ENCODE measurements around the gene KDM4B. TPM values are rescaled to one million over a fixed set of nuclear protein-coding genes. Genes with fewer than 3 reads are reported as not detected.
"Not testable (repeated sequence)": the region's sequence is repeated elsewhere in the genome, so short reads cannot be mapped to it uniquely, and the experiment has no call there.

Gene KDM4B
- total RNA-seq (10 to 100 TPM; 44.0 to 50.1 TPM), polyA plus RNA-seq (10 to 100 TPM; 14.3 to 18.7 (median 14.7) TPM), total RNA-seq (35.7 to 153 (median 78.8) reads per million in 6 experiments)

GRCh38 chr19:4968462-4969291 is at the start of gene KDM4B:
Gene KDM4B, plus strand, starts transcription at chr19:4969113. Its CDS starts 63,778 bp downstream, at chr19:5032891.
- ATAC-seq (peak; percentile 93 to 94), DNase-seq (peak; percentile 94 to 100 (median 99))
- POLR2A ChIA-PET = interaction anchor here (0.5 to 2.7 kb wide), 19 partner anchors 9 to 1231 kb away, joined by 3 to 63 read pairs (median 4); partner anchors contain the start of genes FEM1A, MRPL54, PLIN3 and SAFB
- H3K4me1 Mint-ChIP-seq = peaks cover 25 to 43% (median 35%) of the 10 kb centered on the region in 4 donors
- peak within 1 kb of the TSS; percentile 83 to 97 (median 92) for H3K4me3 Mint-ChIP-seq
- H3K36me3 Mint-ChIP-seq = no peaks in the 10 kb centered on the region
- H3K27me3 Mint-ChIP-seq = no peaks in the 10 kb centered on the region
- no peaks in the 10 kb centered on the region for H3K9me3 Mint-ChIP-seq
- peak within 1 kb of the TSS; percentile 81 to 96 (median 94) for H3K27ac Mint-ChIP-seq

- DNase-seq (no peak), ATAC-seq (no peak)
- no peaks in the 10 kb centered on the region for H3K36me3 Mint-ChIP-seq
- H3K27me3 Mint-ChIP-seq = no peaks in the 10 kb centered on the region
- H3K27ac Mint-ChIP-seq = peak overlapping the region in 2 of 10 donors; percentile 8 to 15
- POLR2A ChIA-PET = no interaction called here
- no peaks in the 10 kb centered on the region for H3K9me3 Mint-ChIP-seq
- no peak overlapping the region for H3K4me3 Mint-ChIP-seq
- H3K4me1 Mint-ChIP-seq = peaks cover 0 to 1% (median under 1%) of the 10 kb centered on the region in 4 donors
Measured at GRCh38 chr19:4922530-4923275, 46.2 kb upstream of the KDM4B start.

GRCh38 chr19:4923276-4923747 is 45.6 kb upstream of the KDM4B start:
- H3K27me3 Mint-ChIP-seq = no peaks in the 10 kb centered on the region
- POLR2A ChIA-PET = no interaction called here
- no peaks in the 10 kb centered on the region for H3K9me3 Mint-ChIP-seq

GRCh38 chr19:4929186-4929585 is 39.7 kb upstream of the KDM4B start:
- DNase-seq (no peak), ATAC-seq (no peak)
- H3K4me3 Mint-ChIP-seq = no peak overlapping the region
- H3K4me1 Mint-ChIP-seq = no peaks in the 10 kb centered on the region
- no peaks in the 10 kb centered on the region for H3K36me3 Mint-ChIP-seq
- POLR2A ChIA-PET = interaction anchor here (1.1 to 1.5 kb wide), 2 partner anchors 13 to 18 kb away, joined by 3 to 6 read pairs; no protein-coding TSS in a partner anchor
- H3K27me3 Mint-ChIP-seq = no peaks in the 10 kb centered on the region
- H3K27ac Mint-ChIP-seq = no peak overlapping the region
- H3K9me3 Mint-ChIP-seq = no peaks in the 10 kb centered on the region

More at GRCh38 chr19:4923276-4923747, 45.6 kb upstream of the KDM4B start:
- ATAC-seq (no peak), DNase-seq (no peak)
- Mint-ChIP-seq H3K4me1 (peaks cover 0 to 1% (median 0%) of the 10 kb centered on the region in 4 donors), H3K4me3 (no peak overlapping the region), H3K27ac (no peak overlapping the region), H3K36me3 (no peaks in the 10 kb centered on the region)

GRCh38 chr19:4930664-4931063 is 38.2 kb upstream of the KDM4B start:
- H3K4me1 Mint-ChIP-seq = peaks cover 0 to 1% (median 0%) of the 10 kb centered on the region in 4 donors
- no peak for DNase-seq
- POLR2A ChIA-PET = no interaction called here
- H3K9me3 Mint-ChIP-seq = no peaks in the 10 kb centered on the region
- ATAC-seq = no peak
- H3K4me3 Mint-ChIP-seq = no peak overlapping the region
- H3K27me3 Mint-ChIP-seq = no peaks in the 10 kb centered on the region
- H3K27ac Mint-ChIP-seq = no peak overlapping the region
- H3K36me3 Mint-ChIP-seq = no peaks in the 10 kb centered on the region

- POLR2A ChIA-PET = no interaction called here
- H3K27me3 Mint-ChIP-seq = no peaks in the 10 kb centered on the region
- no peaks in the 10 kb centered on the region for H3K9me3 Mint-ChIP-seq
- no peaks in the 10 kb centered on the region for H3K36me3 Mint-ChIP-seq
- DNase-seq (no peak), ATAC-seq (no peak)
- H3K27ac Mint-ChIP-seq = no peak overlapping the region
- H3K4me1 Mint-ChIP-seq = peaks cover 0 to 1% (median 0%) of the 10 kb centered on the region in 4 donors
- no peak overlapping the region for H3K4me3 Mint-ChIP-seq
Measured at GRCh38 chr19:4932711-4933110, 36.2 kb upstream of the KDM4B start.

GRCh38 chr19:4933528-4933927 is 35.4 kb upstream of the KDM4B start:
- Mint-ChIP-seq H3K4me1 (peaks cover 0 to 1% (median 0%) of the 10 kb centered on the region in 4 donors), H3K27ac (no peak overlapping the region), H3K27me3 (no peaks in the 10 kb centered on the region)

GRCh38 chr19:4935444-4935843 is 33.5 kb upstream of the KDM4B start:
- Mint-ChIP-seq H3K27ac (peak overlapping the region in 1 of 10 donors; percentile 35), H3K27me3 (no peaks in the 10 kb centered on the region), H3K36me3 (no peaks in the 10 kb centered on the region), H3K9me3 (no peaks in the 10 kb centered on the region), H3K4me3 (no peak overlapping the region), H3K4me1 (peaks cover 0 to 1% (median 0%) of the 10 kb centered on the region in 4 donors)
- DNase-seq = no peak
- POLR2A ChIA-PET = no interaction called here
- ATAC-seq = no peak

More at GRCh38 chr19:4933528-4933927, 35.4 kb upstream of the KDM4B start:
- POLR2A ChIA-PET = no interaction called here
- H3K9me3 Mint-ChIP-seq = no peaks in the 10 kb centered on the region
- ATAC-seq (no peak), DNase-seq (no peak)
- no peaks in the 10 kb centered on the region for H3K36me3 Mint-ChIP-seq
- H3K4me3 Mint-ChIP-seq = no peak overlapping the region

- Mint-ChIP-seq H3K27me3 (no peaks in the 10 kb centered on the region), H3K27ac (no peak overlapping the region), H3K4me3 (no peak overlapping the region), H3K9me3 (no peaks in the 10 kb centered on the region), H3K4me1 (peaks cover 0 to 1% (median 0%) of the 10 kb centered on the region in 4 donors), H3K36me3 (no peaks in the 10 kb centered on the region)
- POLR2A ChIA-PET = interaction anchor here (0.7 kb wide), 1 partner anchor 11 kb away, joined by 3 read pairs; no protein-coding TSS in a partner anchor
- no peak for DNase-seq
- ATAC-seq = no peak
Measured at GRCh38 chr19:4937060-4937459, 31.9 kb upstream of the KDM4B start.

- H3K4me3 Mint-ChIP-seq, H3K27me3 Mint-ChIP-seq, ATAC-seq, DNase-seq, H3K9me3 Mint-ChIP-seq, H3K4me1 Mint-ChIP-seq, H3K36me3 Mint-ChIP-seq, POLR2A ChIA-PET: not testable (repeated sequence)
- peak overlapping the region in 2 of 10 donors; percentile 28 to 57 for H3K27ac Mint-ChIP-seq
Measured at GRCh38 chr19:4938461-4938860, 30.5 kb upstream of the KDM4B start.

- H3K36me3 Mint-ChIP-seq = no peaks in the 10 kb centered on the region
- H3K9me3 Mint-ChIP-seq = no peaks in the 10 kb centered on the region
- H3K27me3 Mint-ChIP-seq = no peaks in the 10 kb centered on the region
- DNase-seq (no peak), ATAC-seq (no peak)
- POLR2A ChIA-PET = no interaction called here
- no peak overlapping the region for H3K27ac Mint-ChIP-seq
- peaks cover 0 to 2% (median under 1%) of the 10 kb centered on the region in 4 donors for H3K4me1 Mint-ChIP-seq
- no peak overlapping the region for H3K4me3 Mint-ChIP-seq
Measured at GRCh38 chr19:4939466-4939865, 29.4 kb upstream of the KDM4B start.

- POLR2A ChIA-PET, H3K36me3 Mint-ChIP-seq, H3K27me3 Mint-ChIP-seq, H3K4me1 Mint-ChIP-seq, H3K9me3 Mint-ChIP-seq, DNase-seq, ATAC-seq, H3K4me3 Mint-ChIP-seq: not testable (repeated sequence)
- peak overlapping the region in 1 of 10 donors; percentile 18 for H3K27ac Mint-ChIP-seq
Measured at GRCh38 chr19:4941638-4942169, 27.2 kb upstream of the KDM4B start.

All from naive thymus-derived CD8-positive, alpha-beta T cell (primary cell).